Esophagus (tissue), 2 donors: ENCODE measurements around the gene CARD14. TPM values are rescaled to one million over a fixed set of nuclear protein-coding genes. Genes with fewer than 3 reads are reported as not detected.
A peak's percentile ranks its signal among the peaks of the same experiment; 100 is the strongest.

ENCODE experiments used
- H3K27ac ChIP-seq, 2 donors: one replicate each; pipeline ENCODE4 v1.5.1; 2013; ENCODE audit warnings: low read depth in 2 of 2, mild to moderate bottlenecking in 2 of 2, inconsistent platforms in 1 of 2, low read length in 1 of 2, moderate library complexity in 1 of 2
- H3K27me3 ChIP-seq, 2 donors: one replicate each; pipeline ENCODE4 v1.6.1; 2013; ENCODE audit warnings: low read length in 2 of 2, control low read depth in 1 of 2, mild to moderate bottlenecking in 1 of 2; ENCODE audit not compliant: insufficient read depth in 2 of 2, control insufficient read depth in 1 of 2
- H3K36me3 ChIP-seq, 2 donors: one replicate each; pipeline ENCODE4 v1.6.1; 2013; ENCODE audit warnings: low read length in 1 of 2; ENCODE audit not compliant: control insufficient read depth in 2 of 2, insufficient read depth in 2 of 2
- H3K4me1 ChIP-seq, 2 donors: one replicate each; pipeline ENCODE4 v1.6.1; 2013; ENCODE audit warnings: low read length in 1 of 2; ENCODE audit not compliant: control insufficient read depth in 2 of 2, insufficient read depth in 2 of 2
- H3K4me3 ChIP-seq, 2 donors: one replicate each; pipeline ENCODE4 v1.5.1; 2013; ENCODE audit warnings: low read length in 2 of 2, mild to moderate bottlenecking in 2 of 2, low read depth in 1 of 2, moderate library complexity in 1 of 2
- H3K9me3 ChIP-seq, 2 donors: one replicate each; pipeline ENCODE4 v1.6.1; 2013; ENCODE audit warnings: mild to moderate bottlenecking in 2 of 2, low read depth in 1 of 2, low read length in 1 of 2, moderate library complexity in 1 of 2; ENCODE audit not compliant: control insufficient read depth in 2 of 2, insufficient read depth in 1 of 2
- WGBS, 2 donors: extraction: QIAGEN DNeasy Blood & Tissue Kit; methylation state at CpG; one replicate each; pipeline ENCODE4 v1.1.7; 2013; 5-methylcytosine and 5-hydroxymethylcytosine counted together
- polyA plus RNA-seq, 2 donors: library from polyadenylated mRNA; stranded (reverse); fragments of 200-250 nt; gene quantifications; one replicate each; pipeline ENCODE4 v1.2.3, GENCODE V29; 2013
- donor health status: healthy with polysubstance abuse.
- donor health status: Bipolar disorder and iron deficiency.

The CARD14 gene
- 10 to 100 TPM; 25.7 to 28.0 TPM for polyA plus RNA-seq

GRCh38 chr17:80169784-80170500 is at the start of gene CARD14:
Gene CARD14, plus strand, starts transcription at chr17:80170030. Its CDS starts 11,409 bp downstream, at chr17:80181439.
- Histone ChIP-seq H3K9me3 (no peaks in the 10 kb centered on the region), H3K27me3 (no peaks in the 10 kb centered on the region), H3K4me3 (peak within 1 kb of the TSS; percentile 39 to 56), H3K27ac (peak within 1 kb of the TSS in 1 of 2 donors; percentile 48), H3K36me3 (peaks cover 0 to 5% of the 10 kb centered on the region in 2 donors), H3K4me1 (peaks cover 0 to 7% of the 10 kb centered on the region in 2 donors)
- 55 to 56% methylated on average over 19 of the region's 19 CpGs for WGBS, 2 donors

- no peak overlapping the region for H3K27ac ChIP-seq
- H3K4me3 ChIP-seq: no peak overlapping the region
- H3K27me3 ChIP-seq: no peaks in the 10 kb centered on the region
- H3K36me3 ChIP-seq: peaks cover 0 to 8% of the 10 kb centered on the region in 2 donors
- peaks cover 2 to 8% of the 10 kb centered on the region in 2 donors for H3K4me1 ChIP-seq
- no peaks in the 10 kb centered on the region for H3K9me3 ChIP-seq
- 82 to 91% methylated on average over 17 of the region's 17 CpGs for WGBS, 2 donors
Observed at GRCh38 chr17:80122026-80122575, 47.7 kb upstream of the CARD14 start.

GRCh38 chr17:80122926-80123505 is 46.8 kb upstream of the CARD14 start:
- Histone ChIP-seq H3K27me3 (no peaks in the 10 kb centered on the region), H3K27ac (no peak overlapping the region), H3K36me3 (peaks cover 0 to 6% of the 10 kb centered on the region in 2 donors), H3K4me1 (peaks cover 2 to 8% of the 10 kb centered on the region in 2 donors), H3K9me3 (no peaks in the 10 kb centered on the region), H3K4me3 (no peak overlapping the region)
- 89 to 91% methylated on average over 6 of the region's 6 CpGs for WGBS, 2 donors

GRCh38 chr17:80123791-80124190 is 46.0 kb upstream of the CARD14 start:
- peak overlapping the region in 1 of 2 donors; percentile 2 for H3K27ac ChIP-seq
- peaks cover 2 to 8% of the 10 kb centered on the region in 2 donors for H3K4me1 ChIP-seq
- H3K4me3 ChIP-seq: no peak overlapping the region
- H3K36me3 ChIP-seq: peaks cover 0 to 2% of the 10 kb centered on the region in 2 donors
- WGBS, 2 donors: 71 to 75% methylated on average over 15 of the region's 15 CpGs
- no peaks in the 10 kb centered on the region for H3K9me3 ChIP-seq
- no peaks in the 10 kb centered on the region for H3K27me3 ChIP-seq

- 45 to 50% methylated on average over 15 of the region's 15 CpGs for WGBS, 2 donors
- Histone ChIP-seq H3K27ac (peak overlapping the region in 1 of 2 donors; percentile 33), H3K9me3 (no peaks in the 10 kb centered on the region), H3K36me3 (no peaks in the 10 kb centered on the region), H3K4me1 (peaks cover 2 to 9% of the 10 kb centered on the region in 2 donors), H3K4me3 (no peak overlapping the region), H3K27me3 (no peaks in the 10 kb centered on the region)
Observed at GRCh38 chr17:80124351-80124981, 45.4 kb upstream of the CARD14 start.

GRCh38 chr17:80125656-80126448 is 44.0 kb upstream of the CARD14 start:
- H3K4me3 ChIP-seq: no peak overlapping the region
- H3K36me3 ChIP-seq: no peaks in the 10 kb centered on the region
- H3K27ac ChIP-seq: no peak overlapping the region
- H3K27me3 ChIP-seq: no peaks in the 10 kb centered on the region
- peaks cover 2 to 9% of the 10 kb centered on the region in 2 donors for H3K4me1 ChIP-seq
- no peaks in the 10 kb centered on the region for H3K9me3 ChIP-seq
- WGBS, 2 donors: 68 to 75% methylated on average over 14 of the region's 14 CpGs

GRCh38 chr17:80126449-80126715 is 43.4 kb upstream of the CARD14 start:
- H3K27me3 ChIP-seq: no peaks in the 10 kb centered on the region
- H3K27ac ChIP-seq: no peak overlapping the region
- no peaks in the 10 kb centered on the region for H3K36me3 ChIP-seq
- H3K4me1 ChIP-seq: peaks cover 2 to 9% of the 10 kb centered on the region in 2 donors
- whole genome bisulfite sequencing, 2 donors: 79 to 81% methylated on average over 3 of the region's 3 CpGs
- no peak overlapping the region for H3K4me3 ChIP-seq
- no peaks in the 10 kb centered on the region for H3K9me3 ChIP-seq

GRCh38 chr17:80129006-80129565 is 40.7 kb upstream of the CARD14 start:
- Histone ChIP-seq H3K27me3 (no peaks in the 10 kb centered on the region), H3K4me3 (no peak overlapping the region), H3K27ac (no peak overlapping the region), H3K36me3 (peaks cover 0 to 9% of the 10 kb centered on the region in 2 donors), H3K4me1 (peaks cover 2 to 7% of the 10 kb centered on the region in 2 donors), H3K9me3 (no peaks in the 10 kb centered on the region)
- whole genome bisulfite sequencing, 2 donors: 26 to 34% methylated on average over 4 of the region's 4 CpGs

GRCh38 chr17:80130992-80131391 is 38.8 kb upstream of the CARD14 start:
- WGBS, 2 donors: 80 to 84% methylated on average over 3 of the region's 3 CpGs
- H3K27me3 ChIP-seq: no peaks in the 10 kb centered on the region
- no peak overlapping the region for H3K27ac ChIP-seq
- no peak overlapping the region for H3K4me3 ChIP-seq
- H3K9me3 ChIP-seq: no peaks in the 10 kb centered on the region
- peaks cover 2 to 9% of the 10 kb centered on the region in 2 donors for H3K36me3 ChIP-seq
- H3K4me1 ChIP-seq: peaks cover 0 to 1% of the 10 kb centered on the region in 2 donors
